ENCODE measurements around the gene CCNB1. TPM values are rescaled to one million over a fixed set of nuclear protein-coding genes. Genes with fewer than 3 reads are reported as not detected.
"Not testable (repeated sequence)": the region's sequence is repeated elsewhere in the genome, so short reads cannot be mapped to it uniquely, and the experiment has no call there.

The CCNB1 gene
- total RNA-seq, 2 donors from 2014 or later: 175 to 220 TPM

GRCh38 chr5:69156456-69156855 is 10.5 kb upstream of the CCNB1 start:
- ATAC-seq (replicated peaks): no peak
- Mint-ChIP-seq H3K27me3 (no peaks in the 10 kb centered on the region), H3K9me3 (no peaks in the 10 kb centered on the region), H3K27ac (no peak overlapping the region), H3K4me3 (no peak overlapping the region), H3K36me3 (ENCODE audit: low read depth) (no peaks in the 10 kb centered on the region), H3K4me1 (no peaks in the 10 kb centered on the region)

- Mint-ChIP-seq H3K9me3 (no peaks in the 10 kb centered on the region), H3K4me3 (no peak overlapping the region), H3K36me3 (ENCODE audit: low read depth) (no peaks in the 10 kb centered on the region), H3K4me1 (no peaks in the 10 kb centered on the region), H3K27me3 (no peaks in the 10 kb centered on the region), H3K27ac (no peak overlapping the region)
- ATAC-seq (replicated peaks): no peak
These were observed 8.9 kb upstream of the CCNB1 start for GRCh38 chr5:69158039-69158438.

- no peak overlapping the region for H3K27ac Mint-ChIP-seq
- no peak for ATAC-seq (replicated peaks)
- H3K9me3 Mint-ChIP-seq: no peaks in the 10 kb centered on the region
- H3K4me1 Mint-ChIP-seq: no peaks in the 10 kb centered on the region
- no peaks in the 10 kb centered on the region for H3K27me3 Mint-ChIP-seq
- H3K4me3 Mint-ChIP-seq: no peak overlapping the region
- no peaks in the 10 kb centered on the region for H3K36me3 Mint-ChIP-seq (ENCODE audit: low read depth)
These were observed 6.3 kb upstream of the CCNB1 start for GRCh38 chr5:69160651-69161050.

GRCh38 chr5:69167493-69167855 is 524 bp downstream of the CCNB1 start:
- peak overlapping the region; percentile 92 for H3K4me3 Mint-ChIP-seq
- H3K27ac Mint-ChIP-seq: peak overlapping the region; percentile 88
- no peaks in the 10 kb centered on the region for H3K27me3 Mint-ChIP-seq
- no peak for ATAC-seq (replicated peaks)
- H3K36me3 Mint-ChIP-seq (ENCODE audit: low read depth): peaks cover 57% of the 10 kb centered on the region
- no peaks in the 10 kb centered on the region for H3K9me3 Mint-ChIP-seq
- peaks cover 6% of the 10 kb centered on the region for H3K4me1 Mint-ChIP-seq

- Mint-ChIP-seq H3K9me3 (no peaks in the 10 kb centered on the region), H3K27ac (peak overlapping the region; percentile 88), H3K4me3 (peak overlapping the region; percentile 92), H3K36me3 (ENCODE audit: low read depth) (peaks cover 62% of the 10 kb centered on the region), H3K4me1 (peaks cover 6% of the 10 kb centered on the region), H3K27me3 (no peaks in the 10 kb centered on the region)
- ATAC-seq (replicated peaks): no peak
These were observed 979 bp downstream of the CCNB1 start for GRCh38 chr5:69167929-69168328.

GRCh38 chr5:69170495-69170894 is 3.5 kb downstream of the CCNB1 start:
- H3K9me3 Mint-ChIP-seq: no peaks in the 10 kb centered on the region
- H3K36me3 Mint-ChIP-seq (ENCODE audit: low read depth): peaks cover 87% of the 10 kb centered on the region
- ATAC-seq (replicated peaks): no peak
- H3K27me3 Mint-ChIP-seq: no peaks in the 10 kb centered on the region
- H3K4me1 Mint-ChIP-seq: peaks cover 6% of the 10 kb centered on the region
- H3K27ac Mint-ChIP-seq: no peak overlapping the region
- H3K4me3 Mint-ChIP-seq: no peak overlapping the region

GRCh38 chr5:69170969-69171368 is 4.0 kb downstream of the CCNB1 start:
- Mint-ChIP-seq H3K9me3 (no peaks in the 10 kb centered on the region), H3K4me3 (no peak overlapping the region), H3K27ac (no peak overlapping the region), H3K4me1 (peaks cover 6% of the 10 kb centered on the region), H3K36me3 (ENCODE audit: low read depth) (peaks cover 92% of the 10 kb centered on the region), H3K27me3 (no peaks in the 10 kb centered on the region)
- no peak for ATAC-seq (replicated peaks)

- not testable (repeated sequence) for H3K4me1 Mint-ChIP-seq; H3K27me3 Mint-ChIP-seq; H3K4me3 Mint-ChIP-seq; H3K9me3 Mint-ChIP-seq; ATAC-seq (replicated peaks); H3K27ac Mint-ChIP-seq
- H3K36me3 Mint-ChIP-seq (ENCODE audit: low read depth): peaks cover 15% of the 10 kb centered on the region
These were observed 14.8 kb downstream of the CCNB1 start for GRCh38 chr5:69181659-69182293.

- Mint-ChIP-seq H3K4me3 (no peak overlapping the region), H3K9me3 (no peaks in the 10 kb centered on the region), H3K27ac (no peak overlapping the region), H3K4me1 (no peaks in the 10 kb centered on the region), H3K36me3 (ENCODE audit: low read depth) (no peaks in the 10 kb centered on the region), H3K27me3 (no peaks in the 10 kb centered on the region)
- ATAC-seq (replicated peaks): no peak
These were observed 17.7 kb downstream of the CCNB1 start for GRCh38 chr5:69184621-69185020.

GRCh38 chr5:69187342-69187741 is 20.4 kb downstream of the CCNB1 start:
- Mint-ChIP-seq H3K27ac (no peak overlapping the region), H3K9me3 (no peaks in the 10 kb centered on the region), H3K36me3 (ENCODE audit: low read depth) (peaks cover 6% of the 10 kb centered on the region), H3K4me3 (peak overlapping the region; percentile 11), H3K27me3 (no peaks in the 10 kb centered on the region), H3K4me1 (no peaks in the 10 kb centered on the region)
- no peak for ATAC-seq (replicated peaks)

- ATAC-seq (replicated peaks): no peak
- no peaks in the 10 kb centered on the region for H3K27me3 Mint-ChIP-seq
- H3K4me3 Mint-ChIP-seq: peak overlapping the region; percentile 92
- H3K9me3 Mint-ChIP-seq: no peaks in the 10 kb centered on the region
- H3K36me3 Mint-ChIP-seq (ENCODE audit: low read depth): peaks cover 19% of the 10 kb centered on the region
- no peaks in the 10 kb centered on the region for H3K4me1 Mint-ChIP-seq
- H3K27ac Mint-ChIP-seq: peak overlapping the region; percentile 95
These were observed 21.8 kb downstream of the CCNB1 start for GRCh38 chr5:69188811-69189161.

- Mint-ChIP-seq H3K9me3 (no peaks in the 10 kb centered on the region), H3K4me3 (peak within 1 kb of the TSS; percentile 92), H3K4me1 (no peaks in the 10 kb centered on the region), H3K36me3 (ENCODE audit: low read depth) (peaks cover 25% of the 10 kb centered on the region), H3K27me3 (no peaks in the 10 kb centered on the region), H3K27ac (peak within 1 kb of the TSS; percentile 95)
- ATAC-seq (replicated peaks): peak; percentile 96
These were observed 22.5 kb downstream of the CCNB1 start, which contains the start of gene CENPH for GRCh38 chr5:69189162-69190086. CENPH (plus strand) TSS chr5:69189583; CDS start chr5:69189635, 52 bp downstream.

- Mint-ChIP-seq H3K27ac (no peak overlapping the region), H3K4me1 (no peaks in the 10 kb centered on the region)
- no peak for ATAC-seq (replicated peaks)
These were observed 35.5 kb downstream of the CCNB1 start for GRCh38 chr5:69202497-69202896.

GRCh38 chr5:69206528-69207190 is 39.7 kb downstream of the CCNB1 start:
- no peaks in the 10 kb centered on the region for H3K27me3 Mint-ChIP-seq
- no peaks in the 10 kb centered on the region for H3K4me1 Mint-ChIP-seq
- no peak overlapping the region for H3K27ac Mint-ChIP-seq
- H3K4me3 Mint-ChIP-seq: no peak overlapping the region
- peaks cover 32% of the 10 kb centered on the region for H3K36me3 Mint-ChIP-seq (ENCODE audit: low read depth)
- ATAC-seq (replicated peaks): no peak
- H3K9me3 Mint-ChIP-seq: no peaks in the 10 kb centered on the region

More at GRCh38 chr5:69202497-69202896, 35.5 kb downstream of the CCNB1 start:
- Mint-ChIP-seq H3K36me3 (ENCODE audit: low read depth) (peaks cover 69% of the 10 kb centered on the region), H3K4me3 (no peak overlapping the region), H3K9me3 (no peaks in the 10 kb centered on the region), H3K27me3 (no peaks in the 10 kb centered on the region)

- no peaks in the 10 kb centered on the region for H3K27me3 Mint-ChIP-seq
- H3K4me3 Mint-ChIP-seq: no peak overlapping the region
- ATAC-seq (replicated peaks): no peak
- H3K4me1 Mint-ChIP-seq: no peaks in the 10 kb centered on the region
- no peaks in the 10 kb centered on the region for H3K9me3 Mint-ChIP-seq
- H3K36me3 Mint-ChIP-seq (ENCODE audit: low read depth): peaks cover 15% of the 10 kb centered on the region
- no peak overlapping the region for H3K27ac Mint-ChIP-seq
These were observed 42.7 kb downstream of the CCNB1 start for GRCh38 chr5:69209602-69210001.

Data from activated T-helper 17 cell treated with anti-CD3 and anti-CD28 coated beads, Interleukin-2, amount 50 U/mL, for 72 hours (primary cell).